Measurements from ENCODE around the gene C19orf67.

Gene C19orf67

GRCh38 chr19:14081797-14082674 is 3.5 kb downstream of the C19orf67 start:
- DNase-seq (ENCODE audit: low read depth) = no peak

DNA sequence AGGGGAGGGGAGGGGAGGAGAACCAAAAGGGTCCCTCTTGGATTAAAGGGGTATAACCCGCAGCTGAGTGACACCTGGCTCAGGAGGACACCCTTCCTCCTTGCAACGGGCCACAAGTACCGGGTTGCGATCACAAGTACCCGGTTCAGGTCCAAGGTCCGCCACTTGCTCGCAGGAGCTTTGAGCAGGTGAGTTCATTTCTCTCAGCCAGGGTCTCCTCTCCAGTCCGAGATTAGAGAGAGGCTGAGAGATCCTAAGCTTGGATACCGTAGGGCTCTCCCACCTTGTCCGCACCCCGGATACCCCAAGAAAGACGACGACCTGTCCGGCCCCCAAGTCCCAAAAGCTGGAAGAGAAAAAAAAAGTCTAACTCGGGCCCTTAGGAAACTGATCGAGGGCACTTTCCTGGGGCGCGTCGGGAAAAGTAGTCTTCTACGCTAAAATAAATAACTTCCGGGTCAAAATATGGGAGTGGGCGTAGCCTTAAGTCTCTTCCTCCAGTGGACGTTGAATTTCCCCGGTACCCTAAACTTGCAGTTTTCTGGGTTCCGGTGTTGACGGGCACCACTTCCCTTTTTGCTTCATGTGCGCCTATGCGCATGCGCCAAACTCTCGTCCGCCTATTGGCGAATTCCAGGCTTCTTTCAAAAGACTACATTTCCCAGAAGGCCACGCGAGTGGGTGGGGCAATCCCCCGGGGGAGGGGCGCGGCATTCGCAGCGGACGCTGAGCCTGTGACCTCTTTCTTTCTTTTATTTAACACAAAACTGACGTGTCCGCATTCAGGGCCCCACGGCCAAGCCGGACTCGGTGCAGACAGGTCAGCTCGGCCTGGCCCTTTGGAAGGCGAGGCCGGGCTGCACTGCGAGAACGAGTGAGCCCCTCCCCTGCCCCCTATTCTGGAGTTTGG is 4.4 kb downstream of the C19orf67 start:
- peak; percentile 99 for DNase-seq (ENCODE audit: low read depth)

DNA sequence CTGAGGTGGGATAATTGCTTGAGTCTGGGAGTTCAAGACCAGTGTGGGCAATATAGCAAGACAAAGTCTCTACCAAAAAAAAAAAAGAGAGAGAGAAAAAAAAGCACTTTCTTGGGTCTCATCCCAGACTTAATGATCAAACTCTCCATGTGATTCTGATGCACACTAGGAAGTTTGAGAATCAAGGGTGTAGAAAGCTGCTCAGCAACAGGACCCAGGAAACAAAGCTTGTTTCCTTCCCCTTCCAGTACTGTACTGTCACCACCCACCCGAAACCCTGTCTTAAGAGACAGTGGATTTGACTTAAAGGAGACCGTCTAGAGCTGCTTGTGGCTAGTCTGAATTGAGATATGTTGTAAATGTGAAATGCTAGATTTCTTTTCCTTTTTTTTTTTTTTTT is 7.2 kb downstream of the C19orf67 start:
- DNase-seq (ENCODE audit: low read depth) = no peak

- DNase-seq (ENCODE audit: low read depth) = no peak
Measured at GRCh38 chr19:14073925-14074838, 11.4 kb downstream of the C19orf67 start.

GRCh38 chr19:14073261-14073924 is 12.2 kb downstream of the C19orf67 start:
- peak; percentile 38 for DNase-seq (ENCODE audit: low read depth)

GRCh38 chr19:14072535-14073260 is 12.9 kb downstream of the C19orf67 start, which contains the start of gene MISP3:
MISP3 (plus strand) TSS chr19:14072786; CDS start chr19:14073310, 524 bp downstream.
- no peak for DNase-seq (ENCODE audit: low read depth)

DNA sequence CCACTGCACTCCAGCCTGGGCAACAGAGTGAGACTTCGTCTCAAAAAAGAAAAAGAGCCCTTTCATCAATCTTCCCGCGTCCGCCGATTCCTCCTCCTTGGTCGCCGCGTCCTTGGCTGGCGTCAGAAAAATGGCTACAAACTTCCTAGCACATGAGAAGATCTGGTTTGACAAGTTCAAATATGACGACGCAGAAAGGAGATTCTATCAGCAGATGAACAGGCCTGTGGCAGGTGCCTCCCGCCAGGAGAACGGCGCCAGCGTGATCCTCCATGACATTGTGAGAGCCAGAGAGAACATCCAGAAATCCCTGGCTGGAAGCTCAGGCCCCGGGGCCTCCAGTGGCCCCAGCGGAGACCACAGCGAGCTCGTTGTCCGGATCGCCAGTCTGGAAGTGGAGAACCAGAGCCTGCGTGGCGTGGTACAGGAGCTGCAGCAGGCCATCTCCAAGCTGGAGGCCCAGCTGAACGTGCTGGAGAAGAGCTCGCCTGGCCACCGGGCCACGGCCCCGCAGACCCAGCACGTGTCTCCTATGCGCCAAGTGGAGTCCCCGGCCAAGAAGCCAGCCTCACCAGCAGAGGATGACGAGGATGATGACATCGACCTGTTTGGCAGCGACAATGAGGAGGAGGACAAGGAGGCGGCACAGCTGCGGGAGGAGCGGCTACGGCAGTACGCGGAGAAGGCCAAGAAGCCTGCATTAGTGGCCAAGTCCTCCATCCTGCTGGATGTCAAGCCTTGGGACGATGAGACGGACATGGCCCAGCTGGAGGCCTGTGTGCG is 15.1 kb downstream of the C19orf67 start:
- no peak for DNase-seq (ENCODE audit: low read depth)

GRCh38 chr19:14066134-14066533 is 19.4 kb downstream of the C19orf67 start:
- no peak for DNase-seq (ENCODE audit: low read depth)

DNA sequence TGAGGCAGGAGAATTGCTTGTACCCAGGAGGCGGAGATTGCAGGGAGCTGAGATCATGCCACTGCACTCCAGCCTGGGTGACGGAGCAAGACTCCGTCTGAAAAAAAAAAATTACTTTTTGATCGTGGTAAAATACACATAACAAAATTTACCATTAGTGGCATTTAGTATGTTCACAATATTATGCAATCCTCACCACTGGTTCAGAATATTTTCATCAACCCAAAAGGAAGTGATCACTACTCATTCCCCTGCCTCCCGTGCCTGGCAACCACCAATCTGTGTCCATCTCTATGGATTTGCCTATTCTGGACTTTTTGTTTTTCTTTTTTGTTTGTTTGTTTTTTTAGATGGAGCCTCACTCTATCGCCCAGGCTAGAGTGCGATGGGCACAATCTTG is 22.5 kb downstream of the C19orf67 start:
- no peak for DNase-seq (ENCODE audit: low read depth)

DNA sequence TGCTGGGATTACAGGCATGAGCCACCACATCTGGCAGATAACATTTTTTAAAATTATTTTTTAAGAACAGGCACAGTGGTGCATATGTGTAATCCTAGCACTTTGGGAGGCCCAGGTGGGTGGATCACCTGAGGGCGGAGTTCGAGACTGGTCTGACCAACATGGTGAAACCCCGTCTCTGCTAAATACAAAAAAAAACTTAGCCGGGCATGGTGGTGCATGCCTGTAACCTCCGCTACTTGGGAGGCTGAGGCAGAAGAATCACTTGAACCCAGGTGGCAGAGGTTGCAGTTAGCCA is 23.1 kb downstream of the C19orf67 start:
- DNase-seq (ENCODE audit: low read depth) = no peak

DNA sequence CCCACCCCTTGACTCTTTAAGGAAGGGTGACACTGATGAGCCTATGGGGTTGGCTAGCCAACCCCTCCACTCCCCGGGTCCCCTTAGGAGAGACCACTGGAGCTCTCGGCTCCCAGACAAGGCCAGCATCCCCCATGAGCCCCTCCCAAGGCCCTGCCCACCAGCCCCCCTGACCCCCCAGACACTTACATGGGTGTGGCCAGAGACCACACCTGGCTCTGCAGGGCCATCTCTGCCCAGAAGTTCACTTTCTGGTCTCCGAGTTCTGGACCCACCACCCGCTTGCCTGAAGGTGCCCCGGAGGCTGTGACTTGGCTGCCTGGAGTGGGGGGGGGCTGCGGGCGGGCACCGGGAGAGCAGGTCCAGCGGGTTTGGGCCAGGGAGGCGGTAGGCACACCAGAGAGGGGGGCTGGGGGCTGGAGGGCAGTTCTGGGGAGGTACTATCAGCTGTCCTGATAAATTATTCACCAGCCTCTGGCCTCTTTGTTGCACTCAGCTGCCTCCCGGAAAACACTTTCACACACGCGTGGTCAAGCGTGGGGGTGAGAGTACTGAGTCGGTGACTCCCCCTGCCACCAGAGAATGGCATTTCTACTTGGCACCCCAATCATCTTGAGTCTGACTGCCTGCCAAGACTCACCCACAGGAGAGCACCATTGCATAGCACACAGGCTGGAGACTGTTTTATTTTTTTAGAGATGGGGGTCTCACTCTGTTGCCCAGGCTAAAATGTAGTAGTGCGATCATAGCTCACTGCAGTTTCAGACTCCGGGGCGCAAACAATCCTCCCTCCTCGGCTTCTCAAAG is 23.6 kb downstream of the C19orf67 start, which contains the start of gene PALM3:
TSS of gene PALM3 (minus strand) at position 326 of the 807 bp plus-strand sequence. CDS start at position 230, 96 bp downstream.
- DNase-seq (ENCODE audit: low read depth) = no peak

GRCh38 chr19:14061081-14061749 is 24.4 kb downstream of the C19orf67 start:
- DNase-seq (ENCODE audit: low read depth) = no peak

- no peak for DNase-seq (ENCODE audit: low read depth)
Measured at GRCh38 chr19:14059652-14060155, 25.9 kb downstream of the C19orf67 start.

DNA sequence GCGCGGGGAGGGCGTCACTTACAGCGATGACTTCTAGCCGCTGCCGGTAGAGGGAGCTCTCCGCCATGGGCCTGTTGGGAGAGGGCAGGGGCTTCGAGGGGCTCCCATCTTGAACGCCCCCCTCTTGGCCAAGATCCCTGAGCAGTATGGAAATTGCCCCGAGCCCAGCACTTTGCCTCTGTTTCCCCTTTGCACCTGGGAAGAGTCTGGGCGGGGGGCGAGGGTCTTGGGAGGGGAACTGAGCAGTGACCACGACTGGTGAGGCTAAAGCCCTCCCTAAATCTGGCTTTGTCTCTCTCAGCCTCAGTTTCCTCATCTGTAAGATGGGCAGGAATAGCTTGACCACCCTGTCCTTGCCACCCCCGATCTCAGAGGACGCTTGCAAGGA is 26.5 kb downstream of the C19orf67 start:
- DNase-seq (ENCODE audit: low read depth) = no peak

DNA sequence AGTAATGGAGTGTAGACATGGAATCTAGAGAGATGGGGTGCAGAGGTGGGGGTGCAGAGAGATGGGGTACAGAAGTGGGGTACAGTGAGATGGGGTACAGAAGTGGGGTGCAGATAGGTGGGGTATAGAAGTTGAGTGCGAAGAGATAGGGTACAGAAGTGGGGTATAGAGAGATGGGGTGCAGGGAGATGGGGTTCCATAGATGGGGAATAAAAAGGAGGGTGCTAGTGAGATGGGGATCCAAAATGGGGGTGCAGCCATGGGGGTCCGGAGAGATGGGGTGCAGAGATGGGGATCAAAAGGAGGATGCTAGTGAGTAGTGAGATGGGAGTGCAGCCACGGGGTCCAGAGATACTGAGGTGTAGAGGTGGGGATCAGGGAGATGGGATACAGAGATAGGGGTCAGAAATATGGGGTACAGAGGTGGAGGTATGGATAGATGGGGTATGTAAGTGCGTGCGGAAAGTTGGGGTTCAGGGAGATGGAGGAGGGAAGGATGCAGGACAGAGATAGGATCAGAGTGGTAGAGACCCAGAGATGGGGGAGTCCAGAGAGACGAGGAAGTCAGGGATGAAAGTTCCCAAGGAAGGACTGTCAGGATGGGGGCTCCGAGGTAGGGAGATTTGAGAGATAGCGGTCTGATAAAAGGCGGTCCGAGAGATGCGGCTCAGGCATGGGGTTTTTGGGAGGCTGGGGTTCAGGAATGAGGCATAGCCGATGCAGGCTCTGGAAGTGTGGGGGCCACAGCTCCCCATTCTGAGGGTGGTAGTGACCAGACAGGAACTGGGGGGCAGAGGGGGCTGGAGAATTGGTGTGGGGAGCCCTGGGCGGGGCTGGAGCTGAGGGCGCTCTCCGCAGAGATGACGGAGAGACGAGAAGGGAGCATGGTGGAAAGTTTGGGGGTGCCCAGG is 27.1 kb downstream of the C19orf67 start:
- DNase-seq (ENCODE audit: low read depth) = no peak

- DNase-seq (ENCODE audit: low read depth) = no peak
Measured at GRCh38 chr19:14056741-14057356, 28.7 kb downstream of the C19orf67 start.

All from fibroblast of the conjunctiva (primary cell).